NCI-H2196 (cell line): ENCODE results near the gene MAGI3.
"Not testable (repeated sequence)": the region's sequence is repeated elsewhere in the genome, so short reads cannot be mapped to it uniquely, and the experiment has no call there.

Experiments used
- DNase-seq: peaks from one replicate; lab custom pipeline; 2025; ENCODE audit not compliant: unreplicated experiment; lab: John Stamatoyannopoulos, UW

MAGI3 gene

DNA sequence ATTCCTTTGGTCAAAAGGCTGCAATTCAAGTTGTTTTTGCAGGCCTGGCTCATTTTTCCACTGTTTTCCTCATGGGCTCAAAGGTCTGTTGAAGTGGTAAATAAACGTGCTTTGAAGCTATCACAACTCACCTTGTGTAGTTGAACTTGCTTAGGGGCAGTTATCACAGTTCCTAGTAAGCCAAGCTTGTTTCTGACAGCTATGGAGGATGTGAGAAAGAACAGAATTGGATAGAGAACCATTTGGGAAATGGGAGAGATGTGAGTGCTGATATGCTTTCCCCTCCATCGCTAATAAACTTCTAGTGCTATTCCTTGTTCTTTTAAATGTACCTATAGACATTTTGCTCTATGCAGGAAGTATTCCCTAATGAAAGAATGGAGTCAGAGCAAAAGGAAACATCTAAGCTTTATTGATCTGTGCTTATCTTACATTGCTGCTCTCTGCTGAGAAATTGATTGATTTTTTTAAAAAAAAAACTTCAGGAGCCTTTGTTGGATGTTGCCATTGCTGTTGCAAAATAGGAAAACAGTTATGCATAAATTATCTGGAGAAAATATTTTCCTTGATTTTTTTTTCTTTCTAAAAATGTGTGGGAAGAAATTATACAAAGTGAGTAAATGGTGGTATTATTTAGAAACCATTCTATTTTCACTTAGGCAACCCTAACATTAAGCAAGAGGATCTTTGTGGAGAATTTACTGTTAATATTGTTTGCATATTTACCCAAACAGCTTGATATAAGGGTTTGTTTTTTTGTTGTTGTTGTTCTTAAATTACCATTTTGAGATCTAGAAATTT, 118.2 kb downstream of the MAGI3 start:
- no peak for DNase-seq

GRCh38 chr1:113509766-113510165, 119.5 kb downstream of the MAGI3 start:
- DNase-seq: not testable (repeated sequence)

- no peak for DNase-seq
These were observed 121.0 kb downstream of the MAGI3 start for GRCh38 chr1:113511269-113511668.

- DNase-seq: no peak
These were observed 125.2 kb downstream of the MAGI3 start for GRCh38 chr1:113515498-113515897.

GRCh38 chr1:113517346-113517745, 127.0 kb downstream of the MAGI3 start:
- DNase-seq: no peak

GRCh38 chr1:113517983-113518382, 127.7 kb downstream of the MAGI3 start:
- no peak for DNase-seq

- no peak for DNase-seq
These were observed 129.2 kb downstream of the MAGI3 start for GRCh38 chr1:113519556-113519955.

DNA sequence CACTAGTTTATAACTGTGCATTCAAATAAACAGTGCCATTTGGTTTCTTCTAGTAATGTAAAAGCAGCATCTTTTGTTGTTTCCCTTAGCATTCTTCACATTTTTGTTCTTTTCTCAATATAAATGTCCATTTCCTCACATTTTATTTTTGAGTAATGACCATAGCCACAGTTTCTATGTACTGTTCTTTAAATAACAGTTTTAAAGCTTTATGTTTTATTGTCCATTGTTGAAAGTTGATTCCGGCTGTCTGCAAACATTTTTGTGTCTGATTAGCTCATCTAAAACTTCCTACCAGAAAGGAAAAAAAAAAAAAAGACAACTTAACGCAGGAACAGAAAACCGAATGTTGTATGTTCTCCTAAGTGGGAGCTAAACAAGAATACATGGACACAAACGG, 139.7 kb downstream of the MAGI3 start:
- DNase-seq: no peak

- no peak for DNase-seq
These were observed 141.0 kb downstream of the MAGI3 start for GRCh38 chr1:113531321-113531720.

- DNase-seq: no peak
These were observed 142.7 kb downstream of the MAGI3 start for GRCh38 chr1:113533061-113533460.

- DNase-seq: no peak
These were observed 144.0 kb downstream of the MAGI3 start for GRCh38 chr1:113534130-113534817.

DNA sequence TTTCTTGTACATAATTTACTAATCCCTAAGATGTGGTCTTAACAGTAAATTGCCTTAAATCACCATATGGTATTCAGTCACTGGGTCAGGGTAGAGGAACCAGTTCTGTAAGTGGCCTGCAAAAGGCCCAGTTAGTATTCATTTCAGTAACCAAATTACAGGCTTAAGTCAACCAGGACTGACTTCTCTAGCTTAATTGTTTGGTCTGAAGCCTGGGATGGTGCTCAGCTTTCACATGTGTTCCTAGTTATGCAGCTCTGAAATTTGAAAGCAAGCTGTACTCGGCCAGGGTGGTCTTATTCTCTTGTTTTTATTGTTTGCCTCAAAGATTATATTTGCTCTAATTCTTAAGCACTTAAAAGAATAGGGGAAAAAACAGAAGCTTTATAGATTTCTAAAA, 144.6 kb downstream of the MAGI3 start:
- no peak for DNase-seq

GRCh38 chr1:113536182-113536780, 146.0 kb downstream of the MAGI3 start:
- DNase-seq: no peak

DNA sequence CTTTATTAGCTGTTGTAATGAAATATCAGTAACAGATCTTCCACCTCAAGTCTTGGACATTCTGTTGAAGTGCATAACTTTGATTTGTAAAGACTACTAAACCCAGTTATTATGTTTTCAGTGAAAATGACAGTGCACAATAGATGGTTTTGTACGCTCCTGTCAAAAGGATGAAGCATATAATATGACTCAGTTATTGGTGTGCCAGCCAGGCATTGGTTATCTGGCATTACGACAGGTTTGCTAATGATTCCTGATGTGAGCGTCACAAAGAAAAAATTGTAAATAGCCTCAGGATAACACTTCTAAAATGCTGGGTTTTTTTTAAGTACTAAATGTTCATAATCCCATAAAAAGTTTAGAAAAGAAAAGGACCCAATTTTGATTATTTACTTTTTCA, 147.9 kb downstream of the MAGI3 start:
- DNase-seq: no peak

- DNase-seq: no peak
These were observed 150.0 kb downstream of the MAGI3 start for GRCh38 chr1:113540335-113540734.

DNA sequence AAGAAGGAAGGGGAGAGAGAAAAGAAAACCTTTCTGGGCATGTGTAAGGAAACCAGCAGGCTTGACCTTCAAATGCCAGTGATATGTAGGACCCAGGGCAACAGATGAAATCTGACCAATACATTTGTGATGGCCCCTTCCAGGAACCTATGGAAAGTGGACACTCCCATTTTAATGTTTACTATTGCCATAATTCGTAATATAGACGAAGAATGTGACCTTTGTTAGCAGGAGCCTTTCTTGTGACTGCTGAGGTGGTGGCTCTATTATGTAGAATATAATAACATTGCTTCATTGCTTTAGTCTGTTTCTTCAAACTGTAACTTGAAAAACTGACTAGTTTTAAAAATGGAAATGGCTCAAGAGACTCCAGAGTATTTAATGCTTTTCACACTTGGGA, 150.8 kb downstream of the MAGI3 start:
- no peak for DNase-seq

DNA sequence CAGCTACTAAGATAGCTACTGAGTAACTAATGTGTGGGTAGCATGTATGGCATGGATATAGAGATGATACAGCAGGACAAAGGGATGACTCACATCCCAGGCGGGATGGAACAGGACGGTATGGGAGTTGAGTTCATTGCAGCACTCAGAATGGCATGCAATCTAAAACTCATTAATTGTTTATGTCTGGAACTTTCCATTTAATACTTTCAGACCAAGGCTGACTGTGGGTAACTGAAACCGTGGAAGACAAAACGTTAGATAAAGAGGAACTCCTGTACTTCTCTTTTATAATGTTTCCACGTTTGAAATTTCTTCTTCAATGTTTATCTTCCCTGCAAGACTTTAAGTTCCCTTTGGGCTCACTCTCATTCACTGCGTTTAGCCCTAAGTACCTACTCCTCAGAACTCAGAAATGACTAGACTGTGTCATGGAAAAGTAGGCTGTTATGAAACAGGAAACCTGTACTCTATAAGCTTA, 151.9 kb downstream of the MAGI3 start:
- DNase-seq: no peak

- DNase-seq: no peak
These were observed 152.8 kb downstream of the MAGI3 start for GRCh38 chr1:113543110-113543509.

DNA sequence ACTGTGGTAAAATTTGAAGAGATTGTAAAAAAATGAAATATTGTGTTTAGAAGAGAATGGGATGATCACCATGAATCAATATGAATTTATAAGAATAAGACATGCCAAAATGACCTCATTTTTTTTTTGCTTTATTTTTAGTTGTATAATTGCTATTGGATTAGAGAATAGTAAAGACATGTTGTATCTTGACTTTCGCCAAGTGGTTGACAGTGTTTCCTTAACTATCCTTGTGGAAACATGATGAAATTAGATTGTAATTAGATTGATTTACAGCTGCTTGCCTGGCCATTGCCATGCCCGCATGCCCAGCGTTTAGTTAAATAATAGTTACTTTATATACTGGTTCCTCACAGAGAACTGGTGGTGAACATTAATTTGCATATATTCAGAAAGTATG, 154.9 kb downstream of the MAGI3 start:
- no peak for DNase-seq

- DNase-seq: no peak
These were observed 155.3 kb downstream of the MAGI3 start for GRCh38 chr1:113545626-113546025.

GRCh38 chr1:113551728-113552127, 161.4 kb downstream of the MAGI3 start:
- no peak for DNase-seq

GRCh38 chr1:113552244-113552643, 161.9 kb downstream of the MAGI3 start:
- DNase-seq: no peak
